Adrenal gland (tissue), 5 donors: ENCODE results near the gene LSM4.

Experiments
- POLR2A ChIP-seq, 2 donors: fragments of 450-650 bp; IDR thresholded peaks; one replicate each; pipeline ENCODE4 v1.6.1; 2017; ENCODE audit warnings: antibody characterized with exemption in 2 of 2, mild to moderate bottlenecking in 2 of 2, moderate library complexity in 1 of 2
- TF ChIP-seq, protein P1 (sequence below), 6 experiments: fragments of 450-650 bp in 4 of 6; fragments of 200-600 bp in 2 of 6; sonication (generic) in 1 of 6; IDR thresholded peaks; 1 replicate in 5 of 6; 2 replicates in 1 of 6; pipeline versions ENCODE4 v1.5.1 to v1.8.0; 2016 to 2021; ENCODE audit warnings: antibody characterized with exemption in 6 of 6, mild to moderate bottlenecking in 2 of 6, moderate library complexity in 1 of 6
- donor health status: DM: no; HTN: no; CAD: no.

DNA sequence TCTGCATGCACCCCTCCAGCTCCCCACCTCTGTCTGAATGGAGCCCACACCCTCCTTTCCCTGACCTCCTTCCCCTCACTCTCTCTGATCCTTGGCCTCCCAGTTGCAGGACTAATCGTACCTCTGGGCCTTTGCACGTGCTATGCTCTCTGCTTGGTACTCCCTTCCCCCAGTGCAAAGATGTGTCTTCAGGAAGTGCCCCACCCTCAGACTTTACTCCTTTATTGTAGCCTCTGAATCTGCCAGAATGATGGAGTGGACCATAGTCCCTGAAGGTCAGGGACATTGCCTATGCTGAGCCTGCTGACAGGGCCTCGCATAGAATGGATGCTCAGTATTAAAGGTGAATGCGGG is 40.1 kb downstream of the LSM4 start:
- no peak for TF ChIP-seq POLR2A (IDR thresholded peaks at IDR 0.05)
- TF ChIP-seq, protein P1, sequence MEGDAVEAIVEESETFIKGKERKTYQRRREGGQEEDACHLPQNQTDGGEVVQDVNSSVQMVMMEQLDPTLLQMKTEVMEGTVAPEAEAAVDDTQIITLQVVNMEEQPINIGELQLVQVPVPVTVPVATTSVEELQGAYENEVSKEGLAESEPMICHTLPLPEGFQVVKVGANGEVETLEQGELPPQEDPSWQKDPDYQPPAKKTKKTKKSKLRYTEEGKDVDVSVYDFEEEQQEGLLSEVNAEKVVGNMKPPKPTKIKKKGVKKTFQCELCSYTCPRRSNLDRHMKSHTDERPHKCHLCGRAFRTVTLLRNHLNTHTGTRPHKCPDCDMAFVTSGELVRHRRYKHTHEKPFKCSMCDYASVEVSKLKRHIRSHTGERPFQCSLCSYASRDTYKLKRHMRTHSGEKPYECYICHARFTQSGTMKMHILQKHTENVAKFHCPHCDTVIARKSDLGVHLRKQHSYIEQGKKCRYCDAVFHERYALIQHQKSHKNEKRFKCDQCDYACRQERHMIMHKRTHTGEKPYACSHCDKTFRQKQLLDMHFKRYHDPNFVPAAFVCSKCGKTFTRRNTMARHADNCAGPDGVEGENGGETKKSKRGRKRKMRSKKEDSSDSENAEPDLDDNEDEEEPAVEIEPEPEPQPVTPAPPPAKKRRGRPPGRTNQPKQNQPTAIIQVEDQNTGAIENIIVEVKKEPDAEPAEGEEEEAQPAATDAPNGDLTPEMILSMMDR (IDR thresholded peaks at IDR 0.05) = no peak
